ENCODE results near the gene RHOT1.
A peak's percentile ranks its signal among the peaks of the same experiment; 100 is the strongest.

The RHOT1 gene

DNA sequence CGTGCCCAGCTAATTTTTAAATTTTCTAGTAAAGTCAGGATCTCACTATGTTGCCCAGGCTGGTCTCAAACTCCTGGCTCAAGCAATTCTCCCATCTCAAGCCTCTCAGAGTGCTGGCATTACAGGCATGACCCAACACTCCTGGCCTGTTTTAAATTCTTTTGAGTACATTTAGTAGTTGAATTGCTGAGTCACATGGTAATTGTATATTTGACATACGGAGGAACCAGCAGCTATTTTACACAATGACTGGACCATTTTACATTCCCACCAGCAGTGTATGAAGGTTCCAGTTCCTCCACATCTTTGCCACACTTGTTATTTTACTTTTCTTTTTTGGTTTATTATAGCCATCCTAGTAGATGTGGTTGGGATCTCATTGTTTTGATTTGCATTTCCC is 43.6 kb downstream of the RHOT1 start:
- no peak overlapping the region for H2AFZ ChIP-seq (ENCODE audit: insufficient read depth, low read length, poor library complexity)
- H3K14ac ChIP-seq (ENCODE audit: low read length): no peak overlapping the region
- no peak overlapping the region for H4K8ac ChIP-seq (ENCODE audit: low read depth, low read length)
- no peak overlapping the region for H4K12ac ChIP-seq (ENCODE audit: low read depth, low read length)
- H3K36me3 ChIP-seq (ENCODE audit: control insufficient read depth in 1 of 2, insufficient read depth in 2 of 2, low read length in 2 of 2): peaks cover 1 to 5% of the 10 kb centered on the region in 2 experiments
- no peak overlapping the region for H3K4ac ChIP-seq (ENCODE audit: low read depth, low read length)
- no peaks in the 10 kb centered on the region for H3K4me1 ChIP-seq (ENCODE audit: control insufficient read depth in 1 of 2, insufficient read depth in 2 of 2, low read length in 2 of 2)
- no peak overlapping the region for H3K4me3 ChIP-seq (ENCODE audit: low read depth, low read length)
- no peaks in the 10 kb centered on the region for H3K27me3 ChIP-seq (ENCODE audit: insufficient read depth, low read length)
- H3K9me3 ChIP-seq (ENCODE audit: insufficient read depth, low read depth, low read length): no peaks in the 10 kb centered on the region
- H3K18ac ChIP-seq (ENCODE audit: low read length): no peak overlapping the region
- no peaks in the 10 kb centered on the region for H3K79me2 ChIP-seq (ENCODE audit: control insufficient read depth, insufficient read depth, low read length, poor library complexity)
- H3K79me1 ChIP-seq (ENCODE audit: low read length): no peaks in the 10 kb centered on the region
- peak; percentile 37 to 85 for DNase-seq
- WGBS (ENCODE audit: extremely low coverage, insufficient coverage, insufficient read length): no CpG with 5 or more reads among the region's 2 CpGs
- H2BK120ac ChIP-seq (ENCODE audit: insufficient read depth, low read length, poor library complexity): no peak overlapping the region
- H3K27ac ChIP-seq (ENCODE audit: low read depth, low read length): no peak overlapping the region
- H3K23ac ChIP-seq (ENCODE audit: low read length): no peak overlapping the region
- H2BK12ac ChIP-seq (ENCODE audit: low read length): no peak overlapping the region
- no peak overlapping the region for H3K4me2 ChIP-seq (ENCODE audit: low read length)
- no peak overlapping the region for H2BK5ac ChIP-seq (ENCODE audit: low read depth, low read length, poor library complexity)
- H3K9ac ChIP-seq (ENCODE audit: low read length): no peak overlapping the region
- no peak overlapping the region for H2AK5ac ChIP-seq (ENCODE audit: low read length)
- H4K91ac ChIP-seq (ENCODE audit: low read depth, low read length): no peak overlapping the region

DNA sequence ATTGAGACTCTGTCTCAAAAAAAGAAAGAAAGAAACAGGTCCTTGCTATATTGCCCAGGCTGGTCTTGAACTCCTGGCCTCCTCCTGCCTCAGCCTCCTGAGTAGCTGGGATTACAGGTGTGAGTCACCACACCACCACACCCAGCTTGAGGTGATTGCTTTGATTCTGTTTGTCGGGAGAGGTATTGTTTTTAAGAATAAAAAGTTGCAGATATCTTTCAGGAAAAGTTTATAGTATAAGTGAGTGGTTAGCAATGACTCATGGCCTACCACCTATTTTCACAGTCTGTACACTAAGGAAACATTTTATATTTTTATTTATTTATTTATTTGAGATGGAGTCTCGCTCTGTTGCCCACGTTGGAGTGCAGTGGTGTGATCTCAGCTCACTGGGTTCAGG is 45.0 kb downstream of the RHOT1 start:
- H3K23ac ChIP-seq (ENCODE audit: low read length): no peak overlapping the region
- no peak overlapping the region for H3K4ac ChIP-seq (ENCODE audit: low read depth, low read length)
- no peaks in the 10 kb centered on the region for H3K79me2 ChIP-seq (ENCODE audit: control insufficient read depth, insufficient read depth, low read length, poor library complexity)
- no peaks in the 10 kb centered on the region for H3K27me3 ChIP-seq (ENCODE audit: insufficient read depth, low read length)
- H3K18ac ChIP-seq (ENCODE audit: low read length): no peak overlapping the region
- 100% methylated on average over 1 of the region's 3 CpGs for WGBS (ENCODE audit: extremely low coverage, insufficient coverage, insufficient read length)
- no peak for DNase-seq
- H3K9me3 ChIP-seq (ENCODE audit: insufficient read depth, low read depth, low read length): no peaks in the 10 kb centered on the region
- peaks cover 0 to 5% of the 10 kb centered on the region in 2 experiments for H3K36me3 ChIP-seq (ENCODE audit: control insufficient read depth in 1 of 2, insufficient read depth in 2 of 2, low read length in 2 of 2)
- no peaks in the 10 kb centered on the region for H3K4me1 ChIP-seq (ENCODE audit: control insufficient read depth in 1 of 2, insufficient read depth in 2 of 2, low read length in 2 of 2)
- no peak overlapping the region for H3K4me3 ChIP-seq (ENCODE audit: low read depth, low read length)
- no peak overlapping the region for H4K12ac ChIP-seq (ENCODE audit: low read depth, low read length)
- no peak overlapping the region for H3K4me2 ChIP-seq (ENCODE audit: low read length)
- no peak overlapping the region for H2BK12ac ChIP-seq (ENCODE audit: low read length)
- H2AK5ac ChIP-seq (ENCODE audit: low read length): no peak overlapping the region
- no peak overlapping the region for H4K8ac ChIP-seq (ENCODE audit: low read depth, low read length)
- H3K9ac ChIP-seq (ENCODE audit: low read length): no peak overlapping the region
- H3K79me1 ChIP-seq (ENCODE audit: low read length): no peaks in the 10 kb centered on the region
- no peak overlapping the region for H3K14ac ChIP-seq (ENCODE audit: low read length)
- H4K91ac ChIP-seq (ENCODE audit: low read depth, low read length): no peak overlapping the region
- H2BK5ac ChIP-seq (ENCODE audit: low read depth, low read length, poor library complexity): no peak overlapping the region
- H3K27ac ChIP-seq (ENCODE audit: low read depth, low read length): no peak overlapping the region
- no peak overlapping the region for H2BK120ac ChIP-seq (ENCODE audit: insufficient read depth, low read length, poor library complexity)
- no peak overlapping the region for H2AFZ ChIP-seq (ENCODE audit: insufficient read depth, low read length, poor library complexity)

DNA sequence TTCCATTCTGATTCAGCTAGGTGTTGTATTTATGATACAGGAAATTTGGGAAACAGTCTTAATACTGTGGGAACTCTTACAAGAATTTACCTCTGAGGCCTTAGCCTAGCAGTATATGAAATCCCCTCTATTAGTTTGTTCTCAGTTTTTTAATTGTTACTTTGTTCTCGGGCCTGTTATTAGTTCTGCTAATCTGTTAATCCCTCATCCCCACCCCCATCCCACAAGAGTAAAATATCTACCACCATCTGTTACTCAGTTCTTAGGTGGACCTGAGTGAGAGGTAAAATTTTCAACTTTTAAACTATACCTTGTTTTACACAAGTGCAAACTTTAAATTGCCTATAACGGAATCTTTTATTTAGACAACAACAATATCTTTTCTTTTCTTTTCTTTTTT is 47.0 kb downstream of the RHOT1 start:
- no CpG with 5 or more reads among the region's 2 CpGs for WGBS (ENCODE audit: extremely low coverage, insufficient coverage, insufficient read length)
- H3K14ac ChIP-seq (ENCODE audit: low read length): no peak overlapping the region
- no peak overlapping the region for H4K8ac ChIP-seq (ENCODE audit: low read depth, low read length)
- no peak overlapping the region for H3K9ac ChIP-seq (ENCODE audit: low read length)
- H3K23ac ChIP-seq (ENCODE audit: low read length): no peak overlapping the region
- no peaks in the 10 kb centered on the region for H3K79me2 ChIP-seq (ENCODE audit: control insufficient read depth, insufficient read depth, low read length, poor library complexity)
- no peak overlapping the region for H4K12ac ChIP-seq (ENCODE audit: low read depth, low read length)
- no peak for DNase-seq
- H3K4me3 ChIP-seq (ENCODE audit: low read depth, low read length): no peak overlapping the region
- H2AFZ ChIP-seq (ENCODE audit: insufficient read depth, low read length, poor library complexity): no peak overlapping the region
- no peaks in the 10 kb centered on the region for H3K4me1 ChIP-seq (ENCODE audit: control insufficient read depth in 1 of 2, insufficient read depth in 2 of 2, low read length in 2 of 2)
- no peaks in the 10 kb centered on the region for H3K79me1 ChIP-seq (ENCODE audit: low read length)
- H3K4ac ChIP-seq (ENCODE audit: low read depth, low read length): no peak overlapping the region
- no peak overlapping the region for H2AK5ac ChIP-seq (ENCODE audit: low read length)
- no peak overlapping the region for H2BK120ac ChIP-seq (ENCODE audit: insufficient read depth, low read length, poor library complexity)
- no peak overlapping the region for H2BK12ac ChIP-seq (ENCODE audit: low read length)
- H4K91ac ChIP-seq (ENCODE audit: low read depth, low read length): no peak overlapping the region
- no peaks in the 10 kb centered on the region for H3K27me3 ChIP-seq (ENCODE audit: insufficient read depth, low read length)
- no peaks in the 10 kb centered on the region for H3K9me3 ChIP-seq (ENCODE audit: insufficient read depth, low read depth, low read length)
- H3K4me2 ChIP-seq (ENCODE audit: low read length): no peak overlapping the region
- peaks cover 1 to 2% of the 10 kb centered on the region in 2 experiments for H3K36me3 ChIP-seq (ENCODE audit: control insufficient read depth in 1 of 2, insufficient read depth in 2 of 2, low read length in 2 of 2)
- H2BK5ac ChIP-seq (ENCODE audit: low read depth, low read length, poor library complexity): no peak overlapping the region
- H3K18ac ChIP-seq (ENCODE audit: low read length): no peak overlapping the region
- no peak overlapping the region for H3K27ac ChIP-seq (ENCODE audit: low read depth, low read length)

DNA sequence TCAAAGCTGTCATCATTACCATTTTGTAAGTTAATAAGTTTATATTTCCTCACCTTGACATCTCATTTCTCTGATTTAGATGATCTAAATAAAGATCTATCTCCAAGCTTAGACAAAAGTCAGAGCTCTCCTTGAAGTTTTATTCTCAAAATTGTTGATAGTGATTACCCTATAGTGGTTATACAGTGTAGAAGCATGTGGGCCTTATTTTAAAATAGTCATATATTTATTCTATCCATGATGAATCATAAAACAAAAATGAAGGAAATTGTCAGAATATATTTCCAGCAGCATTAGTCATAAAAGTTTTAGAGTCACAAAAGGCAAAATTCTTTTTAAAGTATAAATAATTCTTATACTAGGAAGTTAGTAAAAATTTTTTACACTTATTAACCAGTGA is 49.0 kb downstream of the RHOT1 start:
- no peak overlapping the region for H3K4me3 ChIP-seq (ENCODE audit: low read depth, low read length)
- H2BK12ac ChIP-seq (ENCODE audit: low read length): no peak overlapping the region
- no peak overlapping the region for H4K8ac ChIP-seq (ENCODE audit: low read depth, low read length)
- H2BK120ac ChIP-seq (ENCODE audit: insufficient read depth, low read length, poor library complexity): no peak overlapping the region
- H2AK5ac ChIP-seq (ENCODE audit: low read length): no peak overlapping the region
- no peak overlapping the region for H3K18ac ChIP-seq (ENCODE audit: low read length)
- H3K4me1 ChIP-seq (ENCODE audit: control insufficient read depth in 1 of 2, insufficient read depth in 2 of 2, low read length in 2 of 2): no peaks in the 10 kb centered on the region
- no peaks in the 10 kb centered on the region for H3K79me1 ChIP-seq (ENCODE audit: low read length)
- no peak overlapping the region for H4K91ac ChIP-seq (ENCODE audit: low read depth, low read length)
- H4K12ac ChIP-seq (ENCODE audit: low read depth, low read length): no peak overlapping the region
- H3K27ac ChIP-seq (ENCODE audit: low read depth, low read length): no peak overlapping the region
- H3K4me2 ChIP-seq (ENCODE audit: low read length): no peak overlapping the region
- no peak overlapping the region for H3K14ac ChIP-seq (ENCODE audit: low read length)
- H2BK5ac ChIP-seq (ENCODE audit: low read depth, low read length, poor library complexity): no peak overlapping the region
- H3K79me2 ChIP-seq (ENCODE audit: control insufficient read depth, insufficient read depth, low read length, poor library complexity): no peaks in the 10 kb centered on the region
- H3K9ac ChIP-seq (ENCODE audit: low read length): no peak overlapping the region
- no peak overlapping the region for H2AFZ ChIP-seq (ENCODE audit: insufficient read depth, low read length, poor library complexity)
- H3K4ac ChIP-seq (ENCODE audit: low read depth, low read length): no peak overlapping the region
- peak in 1 of 2 donors; percentile 49 for DNase-seq
- H3K23ac ChIP-seq (ENCODE audit: low read length): no peak overlapping the region
- peaks cover 0 to 2% of the 10 kb centered on the region in 2 experiments for H3K36me3 ChIP-seq (ENCODE audit: control insufficient read depth in 1 of 2, insufficient read depth in 2 of 2, low read length in 2 of 2)
- H3K9me3 ChIP-seq (ENCODE audit: insufficient read depth, low read depth, low read length): no peaks in the 10 kb centered on the region
- H3K27me3 ChIP-seq (ENCODE audit: insufficient read depth, low read length): no peaks in the 10 kb centered on the region

All from trophoblast cell (in vitro differentiated cells and primary cell).